ENCODE data around the gene BCL2L2. TPM values are rescaled to one million over a fixed set of nuclear protein-coding genes. Genes with fewer than 3 reads are reported as not detected.
"Not testable (repeated sequence)": the region's sequence is repeated elsewhere in the genome, so short reads cannot be mapped to it uniquely, and the experiment has no call there.

The BCL2L2 gene, protein sequence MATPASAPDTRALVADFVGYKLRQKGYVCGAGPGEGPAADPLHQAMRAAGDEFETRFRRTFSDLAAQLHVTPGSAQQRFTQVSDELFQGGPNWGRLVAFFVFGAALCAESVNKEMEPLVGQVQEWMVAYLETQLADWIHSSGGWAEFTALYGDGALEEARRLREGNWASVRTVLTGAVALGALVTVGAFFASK
- 10.6 TPM for total RNA-seq

GRCh38 chr14:23306412-23307145, at the start of gene BCL2L2:
Gene BCL2L2, plus strand, starts transcription at chr14:23306833. Its CDS starts 935 bp downstream, at chr14:23307768.
- DNase-seq (ENCODE audit: low spot score in 2 of 2) (peak; percentile 72 to 73), FAIRE-seq (no peak)

- FAIRE-seq: no peak
Measured at GRCh38 chr14:23258256-23258655, 48.4 kb upstream of the BCL2L2 start.

GRCh38 chr14:23259426-23259825, 47.2 kb upstream of the BCL2L2 start:
- DNase-seq (ENCODE audit: low spot score in 2 of 2) (no peak), FAIRE-seq (no peak)

More at GRCh38 chr14:23258256-23258655, 48.4 kb upstream of the BCL2L2 start:
- no peak for DNase-seq (ENCODE audit: low spot score in 2 of 2)

DNA sequence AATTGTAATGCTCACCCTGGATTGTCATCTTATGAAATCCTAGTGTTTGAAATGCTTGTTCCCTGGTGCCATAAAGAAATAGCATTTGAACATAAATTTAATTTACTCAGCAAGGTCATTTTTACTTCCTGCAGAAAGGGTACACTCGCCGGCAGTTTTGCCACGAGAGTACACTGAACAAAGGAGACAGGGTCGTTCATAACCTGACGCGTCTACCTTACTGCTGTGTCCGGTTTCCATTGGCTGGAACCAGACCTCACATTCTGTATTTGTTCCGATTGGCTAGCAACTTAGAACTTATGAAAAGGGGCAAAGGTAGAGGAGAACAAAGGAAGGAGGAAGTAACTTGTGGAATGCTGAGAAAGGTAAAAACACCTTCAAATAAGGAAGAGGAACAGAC, 45.8 kb upstream of the BCL2L2 start:
- not testable (repeated sequence) for DNase-seq (ENCODE audit: low spot score in 2 of 2); FAIRE-seq

- FAIRE-seq (no peak), DNase-seq (ENCODE audit: low spot score in 2 of 2) (no peak)
Measured at GRCh38 chr14:23269193-23269592, 37.4 kb upstream of the BCL2L2 start.

DNA sequence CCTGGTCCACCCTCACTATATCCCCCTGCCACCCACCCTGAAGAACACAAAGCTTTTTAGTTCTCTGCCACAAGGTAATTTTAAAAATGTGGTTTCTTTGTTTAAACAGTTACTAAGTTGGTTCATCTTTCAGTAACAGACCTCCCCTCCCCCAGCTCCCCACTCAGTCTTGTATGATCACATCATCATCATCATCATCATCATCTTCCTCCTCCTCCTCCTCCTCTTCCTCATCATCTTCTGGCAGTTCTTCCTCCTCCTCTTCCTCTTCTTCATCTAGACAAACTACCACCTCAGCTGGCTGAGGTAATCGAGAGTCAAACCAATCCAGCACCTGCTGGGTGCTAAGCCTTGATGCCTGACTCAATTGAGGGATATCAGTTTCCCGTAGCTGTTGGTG, 31.2 kb upstream of the BCL2L2 start:
- no peak for FAIRE-seq
- no peak for DNase-seq (ENCODE audit: low spot score in 2 of 2)

GRCh38 chr14:23277189-23277588, 29.4 kb upstream of the BCL2L2 start:
- no peak for DNase-seq (ENCODE audit: low spot score in 2 of 2)
- FAIRE-seq: no peak

DNA sequence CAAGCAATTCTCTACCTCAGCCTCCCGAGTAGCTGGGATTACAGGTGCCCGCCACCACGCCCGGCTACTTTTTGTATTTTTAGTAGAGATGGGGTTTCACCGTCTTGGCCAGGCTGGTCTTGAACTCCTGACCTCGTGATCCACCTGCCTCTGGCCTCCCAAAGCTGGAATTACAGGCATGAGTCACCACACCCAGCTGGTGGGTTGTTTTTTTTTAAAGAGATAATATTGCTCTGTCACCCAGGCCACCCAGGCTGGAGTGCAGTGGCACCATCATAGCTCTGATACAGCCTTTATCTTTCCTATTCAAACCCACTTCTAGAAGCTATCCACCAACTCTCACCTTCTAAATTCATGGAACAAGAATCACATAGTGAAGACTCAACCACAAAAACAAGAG, 28.7 kb upstream of the BCL2L2 start:
- not testable (repeated sequence) for FAIRE-seq; DNase-seq (ENCODE audit: low spot score in 2 of 2)

DNA sequence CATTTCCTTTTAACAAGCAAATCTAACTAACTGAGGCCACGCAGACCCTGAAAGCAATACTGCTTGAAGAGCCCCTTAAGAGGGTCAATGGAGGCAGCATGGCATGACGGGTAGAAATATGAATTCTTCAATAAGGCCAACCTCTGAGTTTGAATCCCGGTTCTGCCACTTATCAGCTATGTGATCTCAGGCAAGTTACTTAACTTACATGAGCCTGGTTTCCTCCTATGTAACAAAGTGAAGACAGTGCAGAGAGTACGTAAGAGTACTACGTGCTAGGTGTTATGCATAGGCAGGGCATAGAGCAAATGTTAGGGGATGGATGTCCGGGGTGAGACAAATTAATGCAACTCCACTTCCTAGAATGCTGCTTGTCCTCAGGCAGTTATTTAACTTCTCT, 25.4 kb upstream of the BCL2L2 start:
- DNase-seq (ENCODE audit: low spot score in 2 of 2) (no peak), FAIRE-seq (no peak)

- FAIRE-seq (no peak), DNase-seq (ENCODE audit: low spot score in 2 of 2) (peak; percentile 12 to 28)
Measured at GRCh38 chr14:23284654-23285529, 21.7 kb upstream of the BCL2L2 start.

- peak; percentile 29 to 41 for DNase-seq (ENCODE audit: low spot score in 2 of 2)
- FAIRE-seq: no peak
Measured at GRCh38 chr14:23285530-23286019, 21.1 kb upstream of the BCL2L2 start.

GRCh38 chr14:23286020-23286901, 20.4 kb upstream of the BCL2L2 start, which contains the start of gene HOMEZ:
Gene HOMEZ, minus strand, starts transcription at chr14:23286132. Its CDS starts 180 bp downstream, at chr14:23285952.
- FAIRE-seq (peak; percentile 24), DNase-seq (ENCODE audit: low spot score in 2 of 2) (peak; percentile 94)

GRCh38 chr14:23286902-23287479, 19.6 kb upstream of the BCL2L2 start:
- DNase-seq (ENCODE audit: low spot score in 2 of 2) (no peak), FAIRE-seq (no peak)

DNA sequence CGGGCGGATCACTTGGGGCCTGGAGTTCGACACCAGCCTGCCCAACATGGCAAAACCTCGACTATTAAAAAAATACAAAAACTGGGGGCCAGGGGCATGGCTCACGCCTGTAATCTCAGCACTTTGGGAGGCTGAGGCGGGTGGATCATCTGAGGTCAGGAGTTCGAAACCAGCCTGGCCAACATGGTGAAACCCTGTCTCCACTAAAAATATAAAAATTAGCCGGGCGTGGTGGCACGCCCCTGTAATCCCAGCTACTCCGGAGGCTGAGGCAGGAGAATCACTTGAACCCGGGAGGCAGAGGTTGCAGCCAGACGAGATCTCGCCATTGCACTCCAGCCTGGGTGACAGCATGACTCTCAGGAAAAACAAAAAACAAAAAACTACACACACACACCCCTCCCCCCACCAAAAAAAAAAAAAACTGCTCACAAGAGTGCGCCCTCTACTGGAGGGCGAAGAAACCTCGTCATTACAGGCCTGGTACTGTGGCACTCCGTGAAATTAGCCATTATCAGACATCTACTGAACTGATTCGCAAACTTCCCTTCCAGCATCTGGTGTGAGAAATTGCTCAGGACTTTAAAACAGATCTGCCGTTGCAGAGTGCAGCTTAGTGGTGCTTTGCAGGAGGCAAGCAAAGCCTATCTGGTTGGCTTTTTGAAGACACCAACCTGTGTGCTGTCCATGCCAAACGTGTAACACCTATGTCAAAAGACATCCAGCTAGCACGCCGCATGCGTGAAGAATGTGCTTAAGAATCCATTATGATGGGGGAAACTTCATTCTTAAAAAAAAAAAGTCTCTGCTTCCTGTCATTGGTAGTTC, 11.7 kb upstream of the BCL2L2 start:
- no peak for DNase-seq (ENCODE audit: low spot score in 2 of 2)

GRCh38 chr14:23296012-23296777, 10.4 kb upstream of the BCL2L2 start:
- FAIRE-seq (no peak), DNase-seq (ENCODE audit: low spot score in 2 of 2) (no peak)

More for the DNA sequence above, 11.7 kb upstream of the BCL2L2 start:
- FAIRE-seq: no peak

DNA sequence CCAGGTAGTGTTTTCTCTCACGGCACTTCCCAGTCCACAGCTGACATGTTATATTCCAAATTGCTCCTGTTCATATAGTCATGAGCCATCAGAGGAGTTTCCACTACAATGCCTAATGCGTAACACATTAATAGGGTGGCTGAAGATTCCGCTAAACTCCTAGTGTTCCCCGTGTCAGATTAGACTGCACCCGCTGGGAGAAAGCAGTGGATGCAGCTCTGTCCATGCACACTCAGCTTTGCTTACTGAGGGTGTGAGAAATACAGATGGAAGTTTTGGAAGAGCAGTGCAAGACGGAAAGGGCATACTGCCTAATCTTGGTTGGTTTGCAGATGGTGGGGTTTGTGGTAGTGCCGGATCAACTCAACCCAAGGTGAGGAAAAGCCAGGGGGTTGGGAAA, 9.5 kb upstream of the BCL2L2 start:
- no peak for DNase-seq (ENCODE audit: low spot score in 2 of 2)
- FAIRE-seq: no peak

GRCh38 chr14:23297611-23298277, 8.9 kb upstream of the BCL2L2 start:
- FAIRE-seq: no peak
- DNase-seq (ENCODE audit: low spot score in 2 of 2): no peak

All from frontal cortex (tissue), 4 donors.